Thyroid gland (tissue), 4 donors: ENCODE data around the gene ERC1.

Experiments used
- POLR2A ChIP-seq, 2 donors: fragments of 450-650 bp; IDR thresholded peaks; one replicate each; pipeline ENCODE4 v1.6.1; 2017; ENCODE audit warnings: antibody characterized with exemption in 2 of 2, mild to moderate bottlenecking in 2 of 2, moderate library complexity in 1 of 2
- TF ChIP-seq, protein P1 (sequence below), 6 experiments: fragments of 200-600 bp in 3 of 6; fragments of 450-650 bp in 3 of 6; sonication (generic) in 3 of 6; IDR thresholded peaks; one replicate each; pipeline ENCODE4 v1.5.1; 2016 to 2019; ENCODE audit warnings: antibody characterized with exemption in 6 of 6, mild to moderate bottlenecking in 2 of 6, inconsistent platforms in 1 of 6, moderate library complexity in 1 of 6

DNA sequence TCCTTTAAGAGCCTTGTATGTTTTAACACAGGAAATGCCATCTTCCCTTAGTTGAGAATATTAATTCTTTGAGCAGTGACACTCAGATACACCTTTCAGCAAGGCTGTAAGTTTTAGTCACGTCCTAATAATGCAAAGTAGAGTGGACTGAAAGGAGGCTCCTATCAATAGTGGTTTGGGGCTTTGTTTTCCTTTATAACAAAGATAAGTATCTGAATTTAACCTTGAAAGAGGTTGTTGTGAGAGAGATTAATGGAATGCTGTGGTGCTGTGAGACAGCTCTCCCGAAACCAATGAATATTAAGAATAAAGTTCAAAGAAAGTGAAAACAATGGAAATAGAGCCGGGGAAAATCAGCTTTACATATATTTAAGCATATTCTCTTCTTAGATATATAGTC lies 259.6 kb downstream of the ERC1 start:
- TF ChIP-seq, protein P1, sequence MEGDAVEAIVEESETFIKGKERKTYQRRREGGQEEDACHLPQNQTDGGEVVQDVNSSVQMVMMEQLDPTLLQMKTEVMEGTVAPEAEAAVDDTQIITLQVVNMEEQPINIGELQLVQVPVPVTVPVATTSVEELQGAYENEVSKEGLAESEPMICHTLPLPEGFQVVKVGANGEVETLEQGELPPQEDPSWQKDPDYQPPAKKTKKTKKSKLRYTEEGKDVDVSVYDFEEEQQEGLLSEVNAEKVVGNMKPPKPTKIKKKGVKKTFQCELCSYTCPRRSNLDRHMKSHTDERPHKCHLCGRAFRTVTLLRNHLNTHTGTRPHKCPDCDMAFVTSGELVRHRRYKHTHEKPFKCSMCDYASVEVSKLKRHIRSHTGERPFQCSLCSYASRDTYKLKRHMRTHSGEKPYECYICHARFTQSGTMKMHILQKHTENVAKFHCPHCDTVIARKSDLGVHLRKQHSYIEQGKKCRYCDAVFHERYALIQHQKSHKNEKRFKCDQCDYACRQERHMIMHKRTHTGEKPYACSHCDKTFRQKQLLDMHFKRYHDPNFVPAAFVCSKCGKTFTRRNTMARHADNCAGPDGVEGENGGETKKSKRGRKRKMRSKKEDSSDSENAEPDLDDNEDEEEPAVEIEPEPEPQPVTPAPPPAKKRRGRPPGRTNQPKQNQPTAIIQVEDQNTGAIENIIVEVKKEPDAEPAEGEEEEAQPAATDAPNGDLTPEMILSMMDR (IDR thresholded peaks at IDR 0.05) = no peak
- no peak for TF ChIP-seq POLR2A (IDR thresholded peaks at IDR 0.05)
